RWPE2 (cell line): ENCODE data around the gene DAO.

Experiments used
- ATAC-seq: fragments of 200-7000 bp; cut with Tn5 transposase; 3 replicates; pipeline ENCODE4 v1.9.1; 2021; ENCODE audit warnings: low read depth
- DNase-seq: peaks from one replicate; pipeline ENCODE4 v3.0.0-alpha.2; 2020; ENCODE audit warnings: low spot score
- H3K27ac ChIP-seq: fragments of 450-650 bp; 2 replicates; pipeline ENCODE4 v1.5.1; 2017; ENCODE audit warnings: mild to moderate bottlenecking; ENCODE audit not compliant: poor library complexity, severe bottlenecking
- H3K27me3 ChIP-seq: fragments of 250-450 bp; sonication (Bioruptor Pico); 2 replicates; pipeline ENCODE4 v1.5.1; 2021; ENCODE audit warnings: mild to moderate bottlenecking, moderate library complexity; ENCODE audit not compliant: insufficient read depth, poor library complexity, severe bottlenecking
- H3K36me3 ChIP-seq: fragments of 250-450 bp; sonication (Bioruptor Pico); 2 replicates; pipeline ENCODE4 v1.5.1; 2020; ENCODE audit warnings: low read depth, mild to moderate bottlenecking, moderate library complexity
- H3K4me1 ChIP-seq: fragments of 250-450 bp; sonication (Bioruptor Pico); 2 replicates; pipeline ENCODE4 v1.5.1; 2021; ENCODE audit warnings: mild to moderate bottlenecking, moderate library complexity; ENCODE audit not compliant: insufficient read depth, poor library complexity, severe bottlenecking
- H3K4me3 ChIP-seq: fragments of 250-450 bp; sonication (Bioruptor Pico); 2 replicates; pipeline ENCODE4 v1.5.1; 2021; ENCODE audit warnings: mild to moderate bottlenecking, moderate library complexity; ENCODE audit not compliant: severe bottlenecking
- H3K9me3 ChIP-seq: fragments of 250-450 bp; sonication (Bioruptor Pico); 2 replicates; pipeline ENCODE4 v1.5.1; 2021; ENCODE audit warnings: mild to moderate bottlenecking, moderate library complexity; ENCODE audit not compliant: severe bottlenecking
- CTCF ChIP-seq: fragments of 450-650 bp; IDR thresholded peaks from one replicate; pipeline ENCODE4 v1.5.1; 2017; ENCODE audit warnings: mild to moderate bottlenecking, moderate library complexity; ENCODE audit not compliant: poor library complexity, severe bottlenecking

The DAO gene

GRCh38 chr12:108895220-108895802 is 15.4 kb downstream of the DAO start:
- H3K27ac ChIP-seq = no peak overlapping the region
- no peaks in the 10 kb centered on the region for H3K36me3 ChIP-seq
- no peak for DNase-seq
- TF ChIP-seq CTCF = no peak
- no peaks in the 10 kb centered on the region for H3K27me3 ChIP-seq
- H3K4me3 ChIP-seq = no peak overlapping the region
- no peaks in the 10 kb centered on the region for H3K9me3 ChIP-seq
- no peak for ATAC-seq
- no peaks in the 10 kb centered on the region for H3K4me1 ChIP-seq

GRCh38 chr12:108896336-108896735 is 16.4 kb downstream of the DAO start:
- no peak for TF ChIP-seq CTCF
- Histone ChIP-seq H3K36me3 (no peaks in the 10 kb centered on the region), H3K27me3 (no peaks in the 10 kb centered on the region), H3K27ac (no peak overlapping the region), H3K9me3 (no peaks in the 10 kb centered on the region), H3K4me3 (no peak overlapping the region), H3K4me1 (no peaks in the 10 kb centered on the region)
- no peak for DNase-seq
- no peak for ATAC-seq

- Histone ChIP-seq H3K27ac (no peak overlapping the region), H3K4me3 (no peak overlapping the region), H3K4me1 (no peaks in the 10 kb centered on the region), H3K9me3 (no peaks in the 10 kb centered on the region), H3K27me3 (no peaks in the 10 kb centered on the region), H3K36me3 (no peaks in the 10 kb centered on the region)
- TF ChIP-seq CTCF = no peak
- ATAC-seq (no peak), DNase-seq (no peak)
Measured at GRCh38 chr12:108896817-108897216, 16.9 kb downstream of the DAO start.

- ATAC-seq = no peak
- H3K4me1 ChIP-seq = no peaks in the 10 kb centered on the region
- no peak for TF ChIP-seq CTCF
- H3K4me3 ChIP-seq = no peak overlapping the region
- no peak for DNase-seq
- H3K27ac ChIP-seq = no peak overlapping the region
- no peaks in the 10 kb centered on the region for H3K9me3 ChIP-seq
- no peaks in the 10 kb centered on the region for H3K36me3 ChIP-seq
- H3K27me3 ChIP-seq = no peaks in the 10 kb centered on the region
Measured at GRCh38 chr12:108899145-108899544, 19.3 kb downstream of the DAO start.

- DNase-seq (no peak), ATAC-seq (no peak)
- TF ChIP-seq CTCF = no peak
- Histone ChIP-seq H3K4me3 (no peak overlapping the region), H3K4me1 (no peaks in the 10 kb centered on the region), H3K27me3 (no peaks in the 10 kb centered on the region), H3K36me3 (no peaks in the 10 kb centered on the region), H3K9me3 (no peaks in the 10 kb centered on the region), H3K27ac (no peak overlapping the region)
Measured at GRCh38 chr12:108905725-108906124, 25.8 kb downstream of the DAO start.
